ENCODE data around the gene PRSS27.
"Not testable (repeated sequence)": the region's sequence is repeated elsewhere in the genome, so short reads cannot be mapped to it uniquely, and the experiment has no call there.

Gene PRSS27

DNA sequence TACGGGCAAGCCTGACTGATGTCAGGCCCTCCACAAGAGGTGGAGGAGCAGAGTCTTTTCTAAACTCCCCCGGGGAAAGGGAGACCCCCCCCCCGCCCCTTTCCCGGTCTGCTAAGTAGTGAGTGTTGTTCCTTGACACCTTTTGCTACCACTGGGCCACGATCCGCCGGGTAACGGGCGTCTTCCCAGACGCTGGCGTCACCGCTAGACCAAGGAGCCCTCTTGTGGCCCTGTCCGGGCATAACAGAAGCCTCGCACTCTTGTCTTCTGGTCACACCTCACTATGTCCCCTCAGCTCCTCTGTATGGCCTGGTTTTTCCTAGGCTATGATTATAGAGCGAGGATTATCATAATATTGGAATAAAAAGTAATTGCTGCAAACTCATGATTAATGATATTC is 50.0 kb downstream of the PRSS27 start:
- DNase-seq = peak in 1 of 2 donors; percentile 6

GRCh38 chr16:2669587-2669986 is 50.4 kb downstream of the PRSS27 start:
- DNase-seq = not testable (repeated sequence)

GRCh38 chr16:2666671-2667070 is 53.4 kb downstream of the PRSS27 start:
- DNase-seq = not testable (repeated sequence)

DNA sequence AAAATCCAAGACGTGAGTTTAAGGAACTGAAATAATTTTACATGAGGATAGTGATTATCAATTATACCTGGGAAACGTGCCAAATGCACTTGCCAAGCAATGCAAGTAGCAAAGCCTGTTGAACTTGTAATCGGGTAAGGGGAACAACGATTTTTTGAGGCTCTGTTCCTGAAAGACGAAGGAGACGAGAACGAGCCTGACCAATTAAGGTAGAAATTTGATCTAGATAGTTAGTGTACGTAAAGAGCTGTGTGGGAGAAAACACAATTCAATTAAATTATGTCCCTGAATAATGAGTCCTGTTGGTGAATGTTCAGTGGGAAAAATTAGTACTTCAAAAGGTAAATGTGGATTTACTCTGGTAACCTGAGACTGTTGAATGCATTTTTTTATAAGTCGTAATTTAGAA is 55.4 kb downstream of the PRSS27 start:
- DNase-seq = no peak

DNA sequence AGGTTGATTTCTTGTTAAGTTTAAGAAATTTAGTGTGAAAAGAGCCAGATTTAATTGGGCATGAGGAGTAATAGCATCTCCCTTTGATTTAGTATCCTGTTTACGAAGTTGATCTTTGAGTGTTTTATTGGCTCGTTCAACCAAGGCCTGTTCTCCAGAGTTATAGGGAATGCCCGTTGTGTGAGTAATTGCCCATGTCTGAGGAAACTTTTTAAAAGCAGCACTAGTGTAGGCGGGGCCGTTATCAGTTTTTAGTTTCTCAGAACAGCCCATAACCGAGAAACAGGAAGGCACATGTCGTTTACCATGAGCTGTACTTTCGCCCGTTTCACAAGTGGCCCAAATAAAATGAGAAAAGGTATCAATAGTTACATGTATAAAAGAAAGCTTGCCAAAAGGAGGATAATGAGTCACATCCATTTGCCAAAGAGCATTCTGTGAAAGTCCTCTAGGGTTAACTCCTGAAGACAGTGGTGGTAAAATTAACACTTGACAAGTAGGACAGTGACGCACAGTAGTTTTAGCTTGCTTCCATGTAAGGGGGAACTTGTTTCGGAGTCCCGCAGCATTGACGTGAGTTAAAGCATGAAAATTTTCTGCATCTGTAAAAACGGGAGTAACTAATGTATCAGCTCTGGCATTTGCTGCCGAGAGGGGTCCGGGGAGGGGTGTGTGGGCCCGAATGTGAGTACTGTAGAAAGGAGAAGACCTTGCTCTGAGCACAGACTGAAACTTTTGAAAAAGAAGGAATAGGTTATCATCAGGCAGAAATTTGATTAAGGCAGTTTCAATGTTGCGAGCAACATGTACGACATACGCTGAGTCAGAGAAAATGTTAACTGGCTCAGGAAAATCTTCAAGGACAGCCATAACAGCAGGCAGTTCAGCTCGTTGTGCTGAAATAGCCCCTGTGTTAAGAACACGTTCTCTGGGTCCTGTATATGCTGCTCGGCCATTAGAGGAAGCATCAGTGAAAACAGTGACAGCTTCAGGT is 56.2 kb downstream of the PRSS27 start:
- DNase-seq = no peak

Data from bone marrow (tissue), 2 donors.